Measurements from ENCODE around the gene USH1C.

Gene USH1C

DNA sequence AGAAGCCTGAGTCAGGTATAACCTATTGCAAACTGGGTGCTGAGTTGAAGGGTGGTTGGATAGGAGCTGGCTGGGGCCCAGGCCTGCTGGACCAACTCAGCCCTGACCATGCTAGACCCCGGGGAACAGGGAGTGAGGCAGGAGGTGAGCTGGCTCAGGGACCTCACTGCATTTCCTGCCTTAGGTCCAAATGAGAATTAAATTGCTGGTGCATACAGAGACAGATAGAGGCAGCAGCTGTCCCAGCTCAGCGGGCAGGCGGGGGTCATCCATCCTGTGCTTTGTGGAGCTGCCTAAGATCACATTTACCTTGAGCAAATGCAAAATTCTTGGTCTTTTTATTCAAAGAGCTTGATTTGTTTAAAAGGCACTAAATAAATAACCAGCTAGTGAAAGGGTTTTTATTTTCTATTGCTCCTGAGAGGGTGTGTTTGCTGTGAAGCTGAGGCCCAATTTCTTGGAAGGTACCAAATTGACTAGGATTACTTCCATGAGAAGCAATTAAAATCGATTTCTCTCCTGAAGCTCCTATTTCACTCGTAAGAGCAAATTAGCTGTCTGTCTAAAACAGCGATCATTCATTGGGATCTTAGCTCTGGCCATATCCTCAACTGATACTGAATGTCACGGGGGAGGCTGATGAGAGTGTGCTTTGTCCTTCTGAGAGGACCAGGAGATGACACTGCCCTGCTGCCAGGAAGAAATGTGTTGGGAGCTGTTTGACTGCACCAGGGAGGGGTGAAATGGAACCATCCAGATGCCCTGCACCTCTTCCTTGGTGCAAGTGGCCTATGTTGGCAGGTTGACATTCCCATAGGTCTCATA lies 24.9 kb downstream of the USH1C start:
- TF ChIP-seq, protein P1, sequence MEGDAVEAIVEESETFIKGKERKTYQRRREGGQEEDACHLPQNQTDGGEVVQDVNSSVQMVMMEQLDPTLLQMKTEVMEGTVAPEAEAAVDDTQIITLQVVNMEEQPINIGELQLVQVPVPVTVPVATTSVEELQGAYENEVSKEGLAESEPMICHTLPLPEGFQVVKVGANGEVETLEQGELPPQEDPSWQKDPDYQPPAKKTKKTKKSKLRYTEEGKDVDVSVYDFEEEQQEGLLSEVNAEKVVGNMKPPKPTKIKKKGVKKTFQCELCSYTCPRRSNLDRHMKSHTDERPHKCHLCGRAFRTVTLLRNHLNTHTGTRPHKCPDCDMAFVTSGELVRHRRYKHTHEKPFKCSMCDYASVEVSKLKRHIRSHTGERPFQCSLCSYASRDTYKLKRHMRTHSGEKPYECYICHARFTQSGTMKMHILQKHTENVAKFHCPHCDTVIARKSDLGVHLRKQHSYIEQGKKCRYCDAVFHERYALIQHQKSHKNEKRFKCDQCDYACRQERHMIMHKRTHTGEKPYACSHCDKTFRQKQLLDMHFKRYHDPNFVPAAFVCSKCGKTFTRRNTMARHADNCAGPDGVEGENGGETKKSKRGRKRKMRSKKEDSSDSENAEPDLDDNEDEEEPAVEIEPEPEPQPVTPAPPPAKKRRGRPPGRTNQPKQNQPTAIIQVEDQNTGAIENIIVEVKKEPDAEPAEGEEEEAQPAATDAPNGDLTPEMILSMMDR (IDR thresholded peaks at IDR 0.05; ENCODE audit: borderline replicate concordance, insufficient read depth, low read depth, low read length), result no peak
- H3K4me3 ChIP-seq (ENCODE audit: low read depth, low read length), result no peak overlapping the region

- TF ChIP-seq, protein P1 (IDR thresholded peaks at IDR 0.05; ENCODE audit: borderline replicate concordance, insufficient read depth, low read depth, low read length), result no peak
- H3K4me3 ChIP-seq (ENCODE audit: low read depth, low read length), result no peak overlapping the region
These were observed 25.9 kb downstream of the USH1C start for GRCh38 chr11:17518366-17518765.

DNA sequence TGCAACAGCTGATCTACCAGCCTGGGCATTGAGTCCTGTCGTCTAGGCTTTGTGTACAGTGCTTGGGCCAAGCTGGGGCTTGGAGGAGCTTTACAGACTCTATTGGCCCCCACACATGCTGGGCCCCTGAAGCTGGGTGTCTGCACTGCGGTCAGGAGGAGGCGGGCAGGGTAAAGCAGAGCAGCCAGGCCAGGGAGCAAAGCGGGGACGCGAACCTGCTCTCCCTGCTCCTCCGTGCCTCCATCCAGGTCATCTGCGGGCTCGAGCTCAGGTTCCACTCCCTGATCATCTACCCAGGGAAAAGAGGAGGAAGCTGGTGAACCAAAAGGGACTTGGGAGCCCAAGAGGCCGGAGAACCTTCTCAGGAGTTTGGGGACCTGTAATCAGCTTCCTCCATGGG lies 27.0 kb downstream of the USH1C start:
- no peak overlapping the region for H3K4me3 ChIP-seq (ENCODE audit: low read depth, low read length)
- TF ChIP-seq, protein P1 (IDR thresholded peaks at IDR 0.05; ENCODE audit: borderline replicate concordance, insufficient read depth, low read depth, low read length), result no peak

DNA sequence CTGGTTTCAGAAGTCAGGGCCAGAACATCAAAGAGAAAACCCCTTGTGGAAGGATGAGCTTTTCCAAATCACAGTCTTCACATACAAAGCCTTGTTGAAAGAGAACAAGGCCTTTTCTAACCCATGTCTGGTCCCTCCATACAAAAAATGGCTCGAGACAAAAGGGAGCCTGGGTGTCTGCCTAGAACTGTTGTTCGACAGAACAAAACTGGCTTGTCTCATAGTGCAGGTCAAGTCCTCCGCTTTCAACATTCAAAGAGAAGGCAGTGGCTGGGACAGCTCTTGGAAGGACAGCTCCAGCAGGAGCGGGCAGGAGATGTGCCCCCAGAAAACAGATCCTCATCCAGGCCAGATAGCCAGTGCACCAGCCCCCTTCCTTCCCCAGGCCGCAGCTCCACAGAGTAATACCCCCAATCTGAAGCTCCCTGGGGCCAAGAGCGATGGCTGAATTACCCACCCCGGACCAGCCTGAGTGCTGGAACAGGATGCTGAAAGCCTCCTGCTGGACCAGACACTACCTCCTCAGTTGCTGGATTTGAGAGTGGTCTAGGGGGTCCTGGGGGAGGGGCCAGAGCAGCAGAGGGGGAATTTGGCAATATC lies 27.6 kb downstream of the USH1C start:
- TF ChIP-seq, protein P1 (IDR thresholded peaks at IDR 0.05; ENCODE audit: borderline replicate concordance, insufficient read depth, low read depth, low read length), result no peak
- H3K4me3 ChIP-seq (ENCODE audit: low read depth, low read length), result no peak overlapping the region

DNA sequence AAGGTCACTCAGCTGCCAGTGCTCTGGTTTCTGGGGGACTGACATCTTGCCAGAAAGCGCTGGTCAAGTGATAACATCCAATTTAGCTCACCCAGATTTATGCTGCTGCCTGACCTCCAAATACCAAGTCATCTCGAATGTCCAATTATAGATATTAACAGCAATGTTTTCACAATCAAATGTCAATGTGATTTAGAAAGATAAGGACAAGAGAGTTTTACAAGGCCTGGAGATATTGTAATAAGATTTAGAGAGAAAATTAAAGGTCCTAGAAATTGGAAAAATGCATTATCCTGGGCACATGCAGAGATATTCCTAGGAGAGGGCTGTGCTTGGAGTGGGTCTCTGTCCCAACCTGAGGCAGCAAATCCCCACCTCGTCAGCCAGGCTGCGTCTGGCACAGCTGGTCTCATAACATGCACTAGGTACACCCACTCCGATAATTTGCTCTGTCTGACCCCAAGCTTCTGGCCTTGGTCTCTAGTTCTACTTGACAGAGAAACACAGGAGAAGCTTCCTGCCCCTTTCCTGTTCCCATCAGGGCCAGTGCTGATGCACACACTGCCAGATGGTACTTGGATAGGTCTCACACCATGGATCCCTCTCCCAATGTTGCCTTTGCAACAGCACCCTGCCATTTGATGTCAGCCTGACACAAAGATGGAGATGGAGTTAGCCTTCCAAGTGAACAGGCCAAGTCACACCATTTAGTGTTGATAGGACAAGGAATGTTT lies 28.6 kb downstream of the USH1C start:
- H3K4me3 ChIP-seq (ENCODE audit: low read depth, low read length), result no peak overlapping the region
- TF ChIP-seq, protein P1 (IDR thresholded peaks at IDR 0.05; ENCODE audit: borderline replicate concordance, insufficient read depth, low read depth, low read length), result no peak

DNA sequence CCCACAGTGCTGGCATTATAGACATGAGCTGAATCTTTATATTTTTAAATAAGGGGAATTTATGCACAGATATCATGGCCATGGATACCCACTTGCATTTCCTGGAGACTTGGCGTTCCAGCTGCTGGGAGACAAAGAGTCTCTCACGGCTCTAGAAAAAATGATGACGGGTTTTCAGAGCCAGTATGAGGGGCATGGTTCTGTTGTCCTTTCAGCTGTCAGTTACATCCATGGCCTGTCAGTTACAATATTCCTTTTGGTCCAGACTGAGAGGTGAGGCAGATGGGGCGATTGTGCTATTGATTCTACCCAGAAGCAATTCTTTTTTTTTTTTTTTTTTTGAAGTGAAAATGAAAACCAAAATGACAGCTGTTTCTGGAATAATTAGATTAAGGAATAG lies 29.7 kb downstream of the USH1C start:
- TF ChIP-seq, protein P1 (IDR thresholded peaks at IDR 0.05; ENCODE audit: borderline replicate concordance, insufficient read depth, low read depth, low read length), result no peak
- no peak overlapping the region for H3K4me3 ChIP-seq (ENCODE audit: low read depth, low read length)

Data from GM12875 (cell line).